Nucleus accumbens (tissue), 56 donors: ENCODE measurements around the gene STX8.

Experiments used
- DNase-seq, 56 donors: peaks; one replicate each; lab custom pipeline; 2025; lab: John Stamatoyannopoulos, UW

Gene STX8

GRCh38 chr17:9557857-9558256 lies 17.8 kb downstream of the STX8 start:
- DNase-seq: no peak

DNA sequence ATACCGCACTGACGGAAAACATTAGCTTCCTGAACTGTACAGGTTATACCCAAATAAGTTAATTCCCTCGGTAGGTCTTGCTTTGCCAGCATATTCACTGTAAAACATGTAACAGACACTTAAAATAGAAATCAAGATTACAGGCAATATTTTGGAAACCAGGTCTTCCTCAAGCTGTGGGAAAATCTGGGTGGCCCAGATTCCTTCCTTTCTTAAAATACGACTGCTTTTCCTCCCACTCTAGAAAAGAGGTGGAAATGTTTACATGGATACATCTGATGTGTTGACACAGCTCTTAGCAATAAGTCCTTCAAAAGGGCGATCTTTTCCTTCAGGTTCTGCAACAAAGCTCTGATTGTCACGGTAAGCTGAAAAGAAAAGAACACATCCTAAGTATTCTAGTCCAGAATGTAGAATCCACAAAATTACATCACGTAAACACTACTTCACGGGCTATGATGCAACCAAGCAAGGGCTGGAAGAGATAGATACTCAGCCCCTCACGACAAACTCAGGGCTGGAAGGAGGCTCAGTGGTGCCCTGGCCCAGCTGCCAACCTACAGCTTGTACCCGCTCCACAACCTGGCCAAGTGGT lies 18.4 kb downstream of the STX8 start:
- no peak for DNase-seq

DNA sequence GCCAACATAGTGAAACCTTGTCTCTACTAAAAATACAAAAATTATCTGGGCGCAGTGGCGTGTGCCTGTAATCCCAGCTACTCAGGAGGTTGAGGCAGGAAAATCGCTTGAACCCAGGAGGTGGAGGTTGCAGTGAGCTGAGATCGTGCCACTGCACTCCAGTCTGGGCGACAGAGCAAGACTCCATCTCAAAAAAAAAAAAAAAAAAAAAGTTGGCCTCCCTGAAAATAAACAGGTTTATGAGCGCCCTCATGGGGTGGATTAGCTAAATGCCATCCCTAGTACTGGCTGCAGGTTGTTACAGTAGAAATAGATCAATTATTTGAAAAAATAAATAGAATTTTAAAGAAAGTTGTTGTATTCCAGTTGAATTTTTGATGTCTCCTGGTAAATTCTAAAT lies 20.9 kb downstream of the STX8 start:
- DNase-seq: peak in 1 of 56 donors; percentile 4

DNA sequence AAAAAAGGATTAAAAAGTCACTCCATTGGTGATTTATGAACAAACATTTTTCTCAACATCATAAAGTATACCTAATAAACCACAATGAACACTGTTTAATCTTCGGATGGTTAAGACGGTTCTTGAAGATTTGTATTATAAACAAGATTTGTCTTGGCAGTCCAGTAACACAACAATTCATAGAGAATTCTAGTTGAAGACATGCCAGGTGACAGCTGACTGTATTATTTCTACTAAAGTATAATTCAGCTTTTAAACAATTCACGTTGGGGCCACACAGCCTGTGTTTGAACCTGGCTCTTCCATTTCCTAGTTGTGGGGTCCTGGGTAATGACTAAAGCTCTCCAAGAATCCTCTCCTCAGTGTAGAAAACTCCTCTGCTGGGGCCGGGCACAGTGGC lies 22.0 kb downstream of the STX8 start:
- DNase-seq: no peak

- DNase-seq: no peak
Measured at GRCh38 chr17:9553181-9553580, 22.4 kb downstream of the STX8 start.

DNA sequence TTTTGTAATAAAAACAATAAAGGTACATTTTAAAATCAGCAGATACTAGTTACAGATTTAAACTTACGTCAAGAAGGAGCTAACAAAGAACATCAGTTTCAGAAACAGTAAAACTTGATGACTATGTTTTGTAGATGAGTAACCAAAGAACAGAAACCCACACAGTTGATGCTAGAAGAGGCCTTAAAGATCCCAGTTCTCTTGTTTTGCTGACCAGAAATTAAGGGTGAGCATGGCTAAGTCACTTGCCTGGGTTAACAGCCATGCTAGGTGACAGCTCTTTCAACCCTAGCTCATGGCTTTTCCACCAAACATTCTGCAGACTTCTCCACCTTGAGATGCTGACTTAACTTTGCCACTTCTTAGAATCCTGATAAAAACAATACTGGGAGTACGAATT lies 26.4 kb downstream of the STX8 start:
- DNase-seq: no peak

- no peak for DNase-seq
Measured at GRCh38 chr17:9544221-9544620, 31.4 kb downstream of the STX8 start.

- DNase-seq: no peak
Measured at GRCh38 chr17:9541718-9542117, 33.9 kb downstream of the STX8 start.

DNA sequence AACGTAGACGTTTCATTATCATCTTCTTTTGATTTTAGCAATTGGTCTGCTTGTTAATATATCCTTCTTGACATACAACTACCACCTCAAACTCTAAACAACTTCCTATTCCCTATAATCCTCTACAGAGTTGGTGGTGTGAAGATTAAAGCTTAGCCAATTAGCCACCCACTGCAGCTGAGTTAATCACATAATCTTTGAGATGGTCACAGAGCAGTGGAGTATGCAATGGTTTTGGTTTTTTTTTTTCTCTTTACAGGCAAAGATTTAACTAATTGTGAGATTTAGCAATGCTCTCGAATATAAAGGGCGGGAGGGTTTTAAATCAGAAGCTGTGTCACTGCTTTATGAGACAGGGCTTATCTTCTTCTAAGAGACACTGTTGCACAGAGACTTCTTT lies 37.0 kb downstream of the STX8 start:
- DNase-seq: no peak

DNA sequence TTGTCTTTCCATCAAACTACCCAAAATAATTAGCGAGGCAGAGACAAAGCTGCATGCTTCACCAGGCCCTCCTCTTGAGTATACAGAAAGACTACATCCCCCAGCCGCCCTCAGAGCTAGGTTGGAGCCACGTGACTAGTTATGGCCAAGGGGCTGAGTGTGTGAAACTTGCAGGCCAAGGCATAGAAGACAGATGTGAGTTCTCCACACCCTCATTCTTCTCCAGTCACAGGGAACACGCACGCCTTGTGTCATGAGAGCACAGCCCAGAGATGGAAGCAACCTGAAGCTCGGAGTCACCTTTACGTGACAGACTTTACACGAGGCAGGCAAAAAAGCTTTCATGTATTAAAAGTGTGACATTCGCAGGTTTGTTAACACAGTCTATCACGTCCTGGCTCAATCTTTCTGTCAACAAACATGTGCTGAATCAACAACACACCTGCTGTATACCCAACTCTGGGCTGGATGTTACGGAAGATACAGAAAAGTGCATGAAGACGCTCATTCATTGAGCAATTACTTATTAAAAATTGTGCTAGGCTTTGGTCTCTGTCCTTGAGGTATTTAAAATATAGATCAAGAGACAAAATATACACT lies 38.3 kb downstream of the STX8 start:
- no peak for DNase-seq

DNA sequence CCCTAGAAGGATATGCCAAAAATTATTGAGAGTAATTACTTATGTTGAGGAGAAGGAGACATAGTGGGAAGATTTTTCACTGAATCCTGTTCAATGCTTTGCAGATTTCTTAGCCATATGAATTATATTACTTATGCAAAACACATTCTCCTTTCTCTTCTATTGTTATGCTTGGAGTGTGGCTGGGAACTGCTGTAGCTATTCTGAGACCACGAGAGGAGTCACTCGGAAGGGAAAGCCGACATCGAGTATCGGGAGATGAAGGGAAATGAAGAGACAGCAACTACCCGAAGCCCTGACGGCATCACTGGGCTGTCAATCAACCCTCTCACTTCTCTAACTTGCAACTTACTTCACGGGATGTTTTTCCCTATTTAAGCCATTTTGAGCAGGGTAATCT lies 39.6 kb downstream of the STX8 start:
- peak in 1 of 56 donors; percentile 0 for DNase-seq

- DNase-seq: no peak
Measured at GRCh38 chr17:9533441-9533840, 42.2 kb downstream of the STX8 start.

DNA sequence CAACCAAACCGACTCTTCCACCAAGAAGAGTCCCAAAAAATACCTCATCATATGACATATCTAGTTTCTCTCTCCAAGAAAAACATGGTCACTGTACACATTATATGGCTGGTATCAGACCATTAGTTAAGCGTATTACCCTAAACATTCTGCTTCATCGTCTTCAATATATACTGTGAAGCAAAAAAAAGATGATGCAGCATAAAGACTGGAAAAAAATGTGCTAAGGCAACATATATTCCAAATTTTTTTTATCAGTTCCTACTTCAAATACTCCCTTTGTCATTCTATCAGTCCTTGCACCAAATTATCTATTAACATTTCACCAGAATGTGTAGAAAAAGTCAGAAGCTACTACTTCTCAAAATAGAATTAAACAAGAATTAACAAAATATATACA lies 42.9 kb downstream of the STX8 start:
- no peak for DNase-seq

GRCh38 chr17:9531034-9531433 lies 44.6 kb downstream of the STX8 start:
- no peak for DNase-seq

DNA sequence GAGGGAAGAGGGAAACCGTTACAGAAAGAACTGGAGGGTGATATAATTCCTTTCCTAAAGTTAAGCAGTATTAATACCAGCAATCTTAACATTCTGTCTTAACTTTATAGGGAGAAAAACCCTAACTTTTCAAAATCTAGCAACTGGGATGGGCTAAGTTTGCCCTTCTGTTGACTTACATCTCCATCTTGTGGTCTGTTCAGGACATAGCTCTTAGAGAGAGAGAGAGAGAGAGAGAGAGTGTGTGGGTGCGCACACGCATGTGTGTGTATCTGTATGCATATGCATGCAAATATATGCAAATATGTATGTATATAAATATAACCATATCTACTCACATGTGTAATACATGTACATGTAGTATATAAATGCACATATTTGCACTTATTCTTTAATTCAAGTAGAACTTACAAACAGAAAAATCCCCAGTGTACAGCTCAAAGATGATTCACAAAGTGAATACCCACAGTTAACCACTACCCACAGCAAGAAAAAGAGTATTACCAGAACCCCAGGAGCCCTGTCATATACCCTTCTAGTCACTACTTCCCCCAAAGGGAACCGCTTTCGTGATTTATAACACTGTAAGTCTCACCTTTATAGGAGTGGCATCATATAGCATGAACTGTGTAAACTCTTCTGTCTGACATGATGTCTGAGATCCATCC lies 46.5 kb downstream of the STX8 start:
- no peak for DNase-seq

- DNase-seq: no peak
Measured at GRCh38 chr17:9527788-9528187, 47.8 kb downstream of the STX8 start.

GRCh38 chr17:9522074-9522473 lies 53.5 kb downstream of the STX8 start:
- peak in 12 of 56 donors; percentile 2 to 32 (median 6) for DNase-seq

GRCh38 chr17:9521062-9521461 lies 54.6 kb downstream of the STX8 start:
- no peak for DNase-seq

GRCh38 chr17:9520649-9521048 lies 55.0 kb downstream of the STX8 start:
- no peak for DNase-seq

DNA sequence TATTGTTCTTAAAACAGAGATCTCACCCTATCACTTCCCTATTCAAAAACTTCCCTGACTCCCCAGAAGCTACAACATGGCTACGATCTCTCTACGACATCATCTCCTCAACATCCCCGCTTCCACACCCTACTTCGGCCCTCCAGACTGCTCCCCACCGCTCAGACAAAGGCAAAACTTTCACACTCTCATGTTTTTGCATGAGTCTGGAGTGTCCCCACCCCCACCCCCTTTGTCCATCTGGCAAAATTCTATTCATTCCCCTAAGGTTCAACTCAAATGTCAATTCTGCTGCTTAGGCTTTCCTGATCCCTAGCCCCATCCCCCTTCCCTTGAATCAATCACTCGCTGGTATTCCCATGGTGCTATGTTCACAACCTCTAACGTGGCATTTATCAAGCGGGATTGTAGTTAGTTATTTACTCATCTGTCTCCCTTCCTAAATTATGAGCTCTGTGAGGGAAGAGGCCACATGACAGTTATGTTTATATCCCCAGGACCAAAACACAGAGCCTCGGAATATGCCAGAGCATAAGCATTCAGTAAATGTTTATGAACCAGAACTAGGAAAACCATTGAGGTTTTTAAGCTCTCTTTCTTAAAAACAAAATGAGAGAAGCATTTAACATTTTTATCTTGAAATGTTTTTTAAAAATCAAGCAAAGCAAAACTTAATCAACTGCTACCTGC lies 55.9 kb downstream of the STX8 start:
- no peak for DNase-seq

GRCh38 chr17:9517396-9517795 lies 58.2 kb downstream of the STX8 start:
- DNase-seq: no peak

- no peak for DNase-seq
Measured at GRCh38 chr17:9513266-9513665, 62.4 kb downstream of the STX8 start.
